Dermis microvascular lymphatic vessel endothelial cell (primary cell): ENCODE results near the gene VSTM1. TPM values are rescaled to one million over a fixed set of nuclear protein-coding genes. Genes with fewer than 3 reads are reported as not detected.

Experiments
- DNase-seq, 2 donors: peaks; one replicate each; pipeline versions ENCODE4 v3.0.0 to v3.0.0-alpha.2; 2010; ENCODE audit warnings: low read depth in 2 of 2
- total RNA-seq: library from RNA; depleted of rRNA; stranded (reverse); fragments of >200 nt; gene quantifications from 2 replicates; pipeline ENCODE4 v1.2.1, GENCODE V29; 2014

The VSTM1 gene
- total RNA-seq, 1 donor from 2014 or later, result not detected

GRCh38 chr19:54013866-54014265, 49.8 kb downstream of the VSTM1 start:
- DNase-seq, result no peak

- no peak for DNase-seq
Observed at GRCh38 chr19:54011507-54012211, 52.0 kb downstream of the VSTM1 start.

GRCh38 chr19:54010474-54010873, 53.2 kb downstream of the VSTM1 start:
- no peak for DNase-seq

- no peak for DNase-seq
Observed at GRCh38 chr19:54009440-54009839, 54.3 kb downstream of the VSTM1 start.

- DNase-seq, result no peak
Observed at GRCh38 chr19:54002495-54003315, 61.0 kb downstream of the VSTM1 start.

GRCh38 chr19:54001496-54001895, 62.2 kb downstream of the VSTM1 start:
- DNase-seq, result no peak

GRCh38 chr19:53999694-54000093, 64.0 kb downstream of the VSTM1 start:
- no peak for DNase-seq

GRCh38 chr19:53998223-53998622, 65.5 kb downstream of the VSTM1 start:
- DNase-seq, result no peak

- no peak for DNase-seq
Observed at GRCh38 chr19:53994811-53995210, 68.9 kb downstream of the VSTM1 start.

- no peak for DNase-seq
Observed at GRCh38 chr19:53993448-53993847, 70.2 kb downstream of the VSTM1 start.

- DNase-seq, result no peak
Observed at GRCh38 chr19:53992815-53993214, 70.9 kb downstream of the VSTM1 start.

- no peak for DNase-seq
Observed at GRCh38 chr19:53992211-53992610, 71.5 kb downstream of the VSTM1 start.

- peak in 1 of 2 donors; percentile 59 for DNase-seq
Observed at GRCh38 chr19:53991224-53992113, 72.2 kb downstream of the VSTM1 start, which contains the start of gene CACNG6. Gene CACNG6 (plus strand): TSS chr19:53991637. CDS start chr19:53992878, 1,241 bp downstream.

Other genes with a start within 250 kb of the VSTM1 start
- gene NLRP12, start 239.6 kb downstream of the VSTM1 start, total RNA-seq, result 0.51 and 0.76 TPM in 2 replicates
- 5.9 and 12.5 TPM in 2 replicates for gene MYADM, start 196.0 kb downstream of the VSTM1 start, total RNA-seq
- gene PRKCG, start 181.7 kb downstream of the VSTM1 start, total RNA-seq, result not detected in 2 replicates
- gene CACNG7, start 154.6 kb downstream of the VSTM1 start, total RNA-seq, result not detected in 2 replicates
- gene CACNG8, start 101.0 kb downstream of the VSTM1 start, total RNA-seq, result 0.13 TPM in 2 replicates
- gene CACNG6, start 72.3 kb downstream of the VSTM1 start, total RNA-seq, result 0.38 and 0.77 TPM in 2 replicates
- gene TARM1, start 17.5 kb upstream of the VSTM1 start, total RNA-seq, result not detected in 2 replicates
- under 0.01 TPM in 1 of 2 replicates, not detected in the other for gene OSCAR, start 36.9 kb upstream of the VSTM1 start, total RNA-seq
- 17.1 and 19.8 TPM in 2 replicates for gene NDUFA3, start 39.0 kb upstream of the VSTM1 start, total RNA-seq
- gene TFPT, start 51.8 kb upstream of the VSTM1 start, total RNA-seq, result 19.1 and 19.6 TPM in 2 replicates
- gene PRPF31, start 51.9 kb upstream of the VSTM1 start, total RNA-seq, result 60.3 and 64.5 TPM in 2 replicates
- 4.9 and 6.7 TPM in 2 replicates for gene CNOT3, start 73.9 kb upstream of the VSTM1 start, total RNA-seq
- 4.4 TPM in 2 replicates for gene LENG1, start 95.8 kb upstream of the VSTM1 start, total RNA-seq
- gene TMC4, start 109.3 kb upstream of the VSTM1 start, total RNA-seq, result 0.25 TPM in 1 of 2 replicates, not detected in the other
- gene MBOAT7, start 125.7 kb upstream of the VSTM1 start, total RNA-seq, result 10.1 and 20.5 TPM in 2 replicates
- gene TSEN34, start 127.4 kb upstream of the VSTM1 start, total RNA-seq, result 45.4 and 50.3 TPM in 2 replicates
- 2,300 and 2,729 TPM in 2 replicates for gene RPS9, start 137.0 kb upstream of the VSTM1 start, total RNA-seq
- not detected in 2 replicates for gene LILRB3, start 159.1 kb upstream of the VSTM1 start, total RNA-seq
- not detected in 2 replicates for gene LILRA6, start 178.9 kb upstream of the VSTM1 start, total RNA-seq
- gene LILRB5, start 193.4 kb upstream of the VSTM1 start, total RNA-seq, result not detected in 2 replicates
- not detected in 2 replicates for gene LILRB2, start 217.2 kb upstream of the VSTM1 start, total RNA-seq
- not detected in 2 replicates for gene LILRA5, start 249.3 kb upstream of the VSTM1 start, total RNA-seq